K562 treated with DMSO at 1 percent for 24 hours (cell line): ENCODE data around the gene NLE1. TPM values are rescaled to one million over a fixed set of nuclear protein-coding genes. Genes with fewer than 3 reads are reported as not detected.

ENCODE experiments used
- total RNA-seq: library from RNA; unstranded; fragments of 300-600 nt; gene quantifications from 2 replicates; pipeline ENCODE4 v1.2.3, GENCODE V29; 2022; ENCODE audit warnings: low read depth; ENCODE audit not compliant: insufficient read depth

NLE1 gene
- 11.5 and 11.8 TPM in 2 replicates for total RNA-seq

DNA sequence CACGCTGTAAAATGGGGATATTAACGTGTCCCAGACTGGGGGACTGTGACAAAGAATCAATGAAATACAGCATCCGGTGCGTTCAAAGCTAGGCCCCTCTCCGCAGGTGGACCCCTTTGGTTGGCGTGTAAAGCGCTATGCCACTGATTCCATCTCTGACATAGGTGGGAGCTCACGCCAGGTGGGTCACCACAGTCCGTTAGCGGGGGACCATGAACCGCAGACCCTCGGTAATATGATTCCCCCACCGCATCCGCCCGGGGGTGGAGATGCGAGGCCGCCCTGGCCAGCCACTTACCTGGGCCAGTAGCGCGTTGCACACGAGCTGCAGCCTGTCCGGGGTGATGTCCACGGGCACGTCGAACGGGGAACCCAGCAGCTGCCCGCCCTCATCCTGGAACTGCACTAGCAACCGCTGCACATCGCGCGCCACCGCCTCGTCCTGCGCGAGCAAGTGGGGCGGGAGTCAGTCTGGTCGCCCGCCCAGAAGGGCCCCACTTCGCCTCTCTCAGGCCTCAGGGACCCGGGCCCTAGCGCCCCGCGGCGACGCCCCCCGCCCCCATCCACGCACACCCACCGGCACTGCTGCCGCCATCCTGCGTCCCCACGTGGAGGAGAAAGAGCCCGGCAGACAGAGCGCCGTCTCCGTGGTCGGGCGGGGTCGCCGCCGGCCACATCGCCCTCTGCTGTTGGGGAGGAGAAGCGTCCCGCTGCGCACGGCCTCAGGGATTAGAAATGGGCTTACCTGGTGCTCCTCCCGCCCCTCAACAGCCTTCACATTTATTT lies at the start of gene NLE1:
Gene NLE1, minus strand, starts transcription at position 623 of the 786 bp plus-strand sequence. Its CDS starts 28 bp downstream, at position 595.

DNA sequence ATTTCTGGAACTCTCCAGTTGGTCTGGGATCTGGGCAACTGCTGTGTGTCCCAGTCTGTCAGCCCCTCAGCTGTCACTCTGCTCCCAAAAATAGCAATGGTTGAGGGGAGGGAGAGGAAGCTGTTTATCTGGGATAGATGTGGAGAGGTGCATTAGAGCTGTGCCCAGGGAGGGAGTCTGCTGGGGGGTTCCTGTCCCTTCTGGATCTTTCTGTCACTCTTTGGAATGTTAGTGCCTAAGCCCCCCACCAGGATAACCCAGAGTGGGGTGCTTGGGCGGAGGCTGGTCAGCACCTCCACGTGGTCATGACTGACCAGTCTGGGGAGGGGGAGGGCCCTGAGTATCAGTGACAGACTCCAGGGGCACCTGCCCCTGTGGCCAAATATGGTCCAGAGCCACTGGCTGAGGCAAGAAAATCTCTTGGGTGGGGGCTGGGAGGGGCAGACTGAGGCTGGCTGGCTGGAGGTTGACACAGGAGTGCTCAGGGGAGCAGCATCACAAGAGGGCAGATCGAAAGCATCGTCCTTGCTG lies 5.3 kb upstream of the NLE1 start, which contains the start of gene UNC45B:
Gene UNC45B, plus strand, starts transcription at position 443 of the 531 bp plus-strand sequence. CDS start 447 bp downstream, outside the sequence.

DNA sequence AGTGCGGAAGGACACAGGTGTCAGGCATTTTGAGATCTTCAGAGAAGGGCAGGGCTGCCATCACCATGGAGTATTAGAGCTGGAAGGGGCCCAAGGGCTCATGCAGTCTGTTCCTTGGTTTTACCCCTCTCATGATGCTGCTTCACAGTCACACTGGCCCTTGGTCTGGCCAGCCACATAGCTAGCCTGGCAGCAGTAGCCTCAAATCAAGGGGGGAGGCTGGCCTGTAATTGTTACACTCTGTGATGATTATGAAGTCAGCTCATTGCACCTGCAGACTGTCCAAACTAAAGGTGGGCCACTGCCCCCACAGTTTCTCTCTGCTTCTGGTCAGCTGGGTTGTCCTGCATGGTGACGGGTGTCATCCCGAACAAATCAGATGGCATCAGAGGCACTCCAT lies 20.8 kb downstream of the NLE1 start, which contains the start of gene FNDC8:
Gene FNDC8, plus strand, starts transcription at position 301 of the 400 bp plus-strand sequence. Its CDS starts 79 bp downstream, at position 380.

DNA sequence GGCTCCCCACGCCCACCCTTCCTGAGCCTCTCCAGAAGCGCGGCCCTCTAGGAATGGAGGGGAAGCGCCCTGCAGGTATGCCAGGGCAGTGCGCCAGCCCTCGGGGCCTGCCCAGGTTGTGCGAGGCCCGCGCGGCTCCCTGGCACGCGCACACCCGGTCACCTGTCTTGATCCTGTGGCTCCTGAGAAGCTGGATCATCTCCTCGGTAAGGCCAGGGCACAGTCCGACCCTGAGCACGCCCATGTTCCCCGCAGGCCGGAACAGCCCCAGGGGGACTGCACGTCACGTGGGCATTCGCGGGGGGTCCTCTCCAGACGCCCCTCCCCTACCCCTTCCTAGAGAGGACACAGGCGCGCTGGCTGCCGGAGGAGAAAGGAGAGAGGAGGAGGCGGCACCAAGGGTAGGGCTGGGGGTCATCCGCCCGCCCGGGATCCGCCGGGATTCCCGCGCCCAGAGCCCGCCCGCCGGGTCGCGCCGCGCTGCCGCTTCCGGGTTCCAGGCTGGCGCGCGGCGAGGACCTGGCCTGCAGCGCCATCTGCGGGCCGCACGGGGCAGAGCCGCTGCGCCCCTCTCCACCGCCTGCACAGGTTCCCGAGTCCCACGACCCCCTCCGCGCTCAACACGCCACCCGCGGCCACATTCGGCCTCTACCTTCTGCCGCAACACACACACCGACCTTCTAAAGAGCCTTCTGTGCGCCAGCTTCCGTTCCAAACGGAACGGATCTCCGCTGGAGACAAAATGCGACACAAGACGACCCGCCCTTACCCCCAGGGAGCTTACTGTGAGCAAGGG lies 22.5 kb downstream of the NLE1 start, which contains the start of gene RAD51D:
Gene RAD51D, minus strand, starts transcription at position 491 of the 796 bp plus-strand sequence. Its CDS starts 247 bp downstream, at position 244.

Other genes with a start within 250 kb of the NLE1 start
- gene CCT6B, start 180.8 kb downstream of the NLE1 start, total RNA-seq, result 1.1 and 1.7 TPM in 2 replicates
- 11.0 and 11.7 TPM in 2 replicates for gene ZNF830, start 180.8 kb downstream of the NLE1 start, total RNA-seq
- 19.7 and 20.2 TPM in 2 replicates for gene LIG3, start 161.8 kb downstream of the NLE1 start, total RNA-seq
- 12.0 and 12.2 TPM in 2 replicates for gene RFFL, start 78.6 kb downstream of the NLE1 start, total RNA-seq
- gene RAD51D, start 22.4 kb downstream of the NLE1 start, total RNA-seq, result 10.8 and 13.8 TPM in 2 replicates
- gene FNDC8, start 20.7 kb downstream of the NLE1 start, total RNA-seq, result not detected in 2 replicates
- not detected in 2 replicates for gene UNC45B, start 5.5 kb upstream of the NLE1 start, total RNA-seq
- not detected in 2 replicates for gene SLC35G3, start 52.1 kb upstream of the NLE1 start, total RNA-seq
- 2.2 and 2.7 TPM in 2 replicates for gene SLFN5, start 100.8 kb upstream of the NLE1 start, total RNA-seq
- gene SLFN11, start 231.3 kb upstream of the NLE1 start, total RNA-seq, result 0.14 TPM in 1 of 2 replicates, not detected in the other